ENCODE data around the gene MYO1B.

Gene MYO1B

GRCh38 chr2:191389288-191389687 is 144.1 kb downstream of the MYO1B start:
- H4K20me1 ChIP-seq (ENCODE audit: insufficient read depth, low read length, poor library complexity, severe bottlenecking): no peaks in the 10 kb centered on the region
- no peaks in the 10 kb centered on the region for H3K27me3 ChIP-seq (ENCODE audit: insufficient read depth, low read length, poor library complexity, severe bottlenecking)
- H3K4me3 ChIP-seq (ENCODE audit: low read length, poor library complexity, severe bottlenecking): no peak overlapping the region
- no peak overlapping the region for H3K4me2 ChIP-seq (ENCODE audit: low read depth, low read length, poor library complexity, severe bottlenecking)
- peaks cover 85% of the 10 kb centered on the region; the same call in 1 of the 2 replicates for H3K36me3 ChIP-seq (ENCODE audit: insufficient read depth, low read length)
- TF ChIP-seq EZH2phosphoT487 (IDR thresholded peaks at IDR 0.05; ENCODE audit: borderline replicate concordance) (no peak), CTCF (conservative IDR thresholded peaks at IDR 0.05; ENCODE audit: low read length) (no peak)
- H3K9ac ChIP-seq (ENCODE audit: low read depth, low read length, poor library complexity, severe bottlenecking): no peak overlapping the region
- no peaks in the 10 kb centered on the region for H3K9me2 ChIP-seq (replicated peaks; ENCODE audit: low read depth, low read length)
- no peaks in the 10 kb centered on the region for H3K4me1 ChIP-seq (ENCODE audit: insufficient read depth, low read length, poor library complexity, severe bottlenecking)
- no peaks in the 10 kb centered on the region for H3K9me3 ChIP-seq (ENCODE audit: insufficient read depth, low read depth, low read length)
- no peaks in the 10 kb centered on the region for H3F3A ChIP-seq (ENCODE audit: low read depth)
- no peaks in the 10 kb centered on the region for H3K79me2 ChIP-seq (ENCODE audit: insufficient read depth, low read length)
- H2AFZ ChIP-seq (ENCODE audit: low read length): no peak overlapping the region

GRCh38 chr2:191391171-191391570 is 146.0 kb downstream of the MYO1B start:
- no peaks in the 10 kb centered on the region for H3K27me3 ChIP-seq (ENCODE audit: insufficient read depth, low read length, poor library complexity, severe bottlenecking)
- H3K79me2 ChIP-seq (ENCODE audit: insufficient read depth, low read length): no peaks in the 10 kb centered on the region
- H3K4me1 ChIP-seq (ENCODE audit: insufficient read depth, low read length, poor library complexity, severe bottlenecking): no peaks in the 10 kb centered on the region
- H3K9me3 ChIP-seq (ENCODE audit: insufficient read depth, low read depth, low read length): no peaks in the 10 kb centered on the region
- H3K9ac ChIP-seq (ENCODE audit: low read depth, low read length, poor library complexity, severe bottlenecking): no peak overlapping the region
- H3K9me2 ChIP-seq (replicated peaks; ENCODE audit: low read depth, low read length): no peaks in the 10 kb centered on the region
- H3K4me2 ChIP-seq (ENCODE audit: low read depth, low read length, poor library complexity, severe bottlenecking): no peak overlapping the region
- no peaks in the 10 kb centered on the region for H4K20me1 ChIP-seq (ENCODE audit: insufficient read depth, low read length, poor library complexity, severe bottlenecking)
- no peak overlapping the region for H2AFZ ChIP-seq (ENCODE audit: low read length)
- H3F3A ChIP-seq (ENCODE audit: low read depth): no peaks in the 10 kb centered on the region
- no peak for TF ChIP-seq EZH2phosphoT487 (IDR thresholded peaks at IDR 0.05; ENCODE audit: borderline replicate concordance)
- TF ChIP-seq CTCF (conservative IDR thresholded peaks at IDR 0.05; ENCODE audit: low read length): no peak
- no peak overlapping the region for H3K4me3 ChIP-seq (ENCODE audit: low read length, poor library complexity, severe bottlenecking)
- H3K36me3 ChIP-seq (ENCODE audit: insufficient read depth, low read length): peaks cover 84% of the 10 kb centered on the region; the same call in 1 of the 2 replicates

GRCh38 chr2:191394043-191394442 is 148.8 kb downstream of the MYO1B start:
- Histone ChIP-seq H3K4me1 (ENCODE audit: insufficient read depth, low read length, poor library complexity, severe bottlenecking) (no peaks in the 10 kb centered on the region), H3K36me3 (ENCODE audit: insufficient read depth, low read length) (peaks cover 72% of the 10 kb centered on the region; the same call in 1 of the 2 replicates), H2AFZ (ENCODE audit: low read length) (no peak overlapping the region)

More at GRCh38 chr2:191394043-191394442, 148.8 kb downstream of the MYO1B start:
- Histone ChIP-seq H3K9me2 (replicated peaks; ENCODE audit: low read depth, low read length) (no peaks in the 10 kb centered on the region), H3F3A (ENCODE audit: low read depth) (no peaks in the 10 kb centered on the region), H3K4me3 (ENCODE audit: low read length, poor library complexity, severe bottlenecking) (no peak overlapping the region), H3K9me3 (ENCODE audit: insufficient read depth, low read depth, low read length) (no peaks in the 10 kb centered on the region), H4K20me1 (ENCODE audit: insufficient read depth, low read length, poor library complexity, severe bottlenecking) (no peaks in the 10 kb centered on the region), H3K9ac (ENCODE audit: low read depth, low read length, poor library complexity, severe bottlenecking) (no peak overlapping the region), H3K4me2 (ENCODE audit: low read depth, low read length, poor library complexity, severe bottlenecking) (no peak overlapping the region), H3K27me3 (ENCODE audit: insufficient read depth, low read length, poor library complexity, severe bottlenecking) (no peaks in the 10 kb centered on the region), H3K79me2 (ENCODE audit: insufficient read depth, low read length) (no peaks in the 10 kb centered on the region)
- no peak for TF ChIP-seq CTCF (conservative IDR thresholded peaks at IDR 0.05; ENCODE audit: low read length)
- TF ChIP-seq EZH2phosphoT487 (IDR thresholded peaks at IDR 0.05; ENCODE audit: borderline replicate concordance): no peak

All from Loucy (cell line).